CD4-positive, alpha-beta T cell (primary cell): Measurements from ENCODE around the gene CSRNP3. TPM values are rescaled to one million over a fixed set of nuclear protein-coding genes. Genes with fewer than 3 reads are reported as not detected.

ENCODE experiments used
- ATAC-seq: fragments of 200-7000 bp; cut with Tn5 transposase; one replicate; pipeline ENCODE4 v1.10.0; 2022; ENCODE audit warnings: mild to moderate bottlenecking; ENCODE audit not compliant: poor library complexity
- CTCF ChIA-PET: fragments of 350-600 bp; sonication (Branson Sonifier 250); formaldehyde crosslinking; loops from one replicate; lab custom pipeline; 2021; ENCODE audit warnings: antibody characterized with exemption, inconsistent platforms; lab: Charles Lee
- POLR2A ChIA-PET: fragments of 350-600 bp; sonication (Branson Sonifier 250); formaldehyde crosslinking; loops from one replicate; lab custom pipeline; 2021; ENCODE audit warnings: antibody characterized with exemption, inconsistent platforms; lab: Charles Lee
- DNase-seq, 14 experiments: peaks; one replicate each; pipeline ENCODE4 v3.0.0-alpha.2; 2013 to 2020; ENCODE audit warnings: mixed read lengths in 2 of 14
- H3K27ac ChIP-seq, 2 donors: one replicate each; pipeline versions ENCODE4 v1.5.1 to v1.7.0; 2013; ENCODE audit warnings: low read length in 2 of 2, low read depth in 1 of 2, mild to moderate bottlenecking in 1 of 2
- H3K27me3 ChIP-seq, 2 experiments: 1 replicate in 1 of 2; 2 replicates in 1 of 2; pipeline versions ENCODE4 v1.6.1 to v1.7.0; 2013; ENCODE audit warnings: low read length in 2 of 2, control low read depth in 1 of 2, mild to moderate bottlenecking in 1 of 2, moderate library complexity in 1 of 2; ENCODE audit not compliant: insufficient read depth in 2 of 2, control insufficient read depth in 1 of 2
- H3K36me3 ChIP-seq: one replicate; pipeline ENCODE4 v1.6.1; 2013; ENCODE audit warnings: low read length, control low read depth; ENCODE audit not compliant: insufficient read depth
- H3K4me1 ChIP-seq: one replicate; pipeline ENCODE4 v1.6.1; 2013; ENCODE audit warnings: low read length, control low read depth; ENCODE audit not compliant: insufficient read depth
- H3K4me3 ChIP-seq: one replicate; pipeline ENCODE4 v1.5.1; 2013; ENCODE audit warnings: mild to moderate bottlenecking, low read length, moderate library complexity
- H3K9me3 ChIP-seq, 2 experiments: 1 replicate in 1 of 2; 2 replicates in 1 of 2; pipeline versions ENCODE4 v1.6.1 to v1.7.0; 2013; ENCODE audit warnings: low read length in 2 of 2, mild to moderate bottlenecking in 2 of 2, control low read depth in 1 of 2, moderate library complexity in 1 of 2; ENCODE audit not compliant: control insufficient read depth in 1 of 2, insufficient read depth in 1 of 2
- H3K27ac Mint-ChIP-seq: one replicate; pipeline ENCODE4 v1.8.0; 2020; ENCODE audit warnings: mixed read lengths
- H3K27me3 Mint-ChIP-seq: one replicate; pipeline ENCODE4 v1.8.0; 2021; ENCODE audit warnings: mixed read lengths
- H3K36me3 Mint-ChIP-seq: one replicate; pipeline ENCODE4 v1.8.0; 2021; ENCODE audit warnings: low read depth, mixed read lengths
- H3K4me1 Mint-ChIP-seq: one replicate; pipeline ENCODE4 v1.8.0; 2021; ENCODE audit warnings: low read depth, mixed read lengths
- H3K4me3 Mint-ChIP-seq: one replicate; pipeline ENCODE4 v1.8.0; 2020; ENCODE audit warnings: mild to moderate bottlenecking, mixed read lengths
- H3K9me3 Mint-ChIP-seq: one replicate; pipeline ENCODE4 v1.8.0; 2020; ENCODE audit warnings: mixed read lengths
- CTCF ChIP-seq: fragments of 200-600 bp; IDR thresholded peaks from one replicate; pipeline ENCODE4 v1.8.0; 2022; ENCODE audit warnings: antibody characterized with exemption, mild to moderate bottlenecking
- intact Hi-C, 2 experiments: fragments of 100-400 bp; cut with DNase I in 1 of 2; cut with micrococcal nuclease in 1 of 2; formaldehyde crosslinking; loops; one replicate each; pipeline versions ENCODE4 v1.15.1 to v1.9.0; 2023 to 2025; cut with DNase I, micrococcal nuclease
- total RNA-seq, 174 experiments: library from RNA in 2 of 174; stranded (reverse) in 2 of 174; gene quantifications; one replicate each; pipeline ENCODE4 v1.2.3 and lab custom pipeline; 2021 to 2026

The CSRNP3 gene
- total RNA-seq, 2 experiments from 2014 or later = not detected

- TF ChIP-seq CTCF = no peak
- Mint-ChIP-seq H3K4me3 (no peak overlapping the region), H3K36me3 (no peaks in the 10 kb centered on the region), H3K9me3 (no peaks in the 10 kb centered on the region), H3K27me3 (no peaks in the 10 kb centered on the region), H3K27ac (no peak overlapping the region), H3K4me1 (no peaks in the 10 kb centered on the region)
- Histone ChIP-seq H3K27ac (no peak overlapping the region), H3K4me1 (no peaks in the 10 kb centered on the region), H3K9me3 (peaks cover 0 to 4% of the 10 kb centered on the region in 2 experiments), H3K27me3 (no peaks in the 10 kb centered on the region), H3K36me3 (no peaks in the 10 kb centered on the region), H3K4me3 (no peak overlapping the region)
- ATAC-seq (no peak), DNase-seq (no peak)
- ChIA-PET POLR2A (no interaction called here), CTCF (interaction anchor here (1.1 kb wide), 1 partner anchor 47 kb away, joined by 3 read pairs; no protein-coding TSS in a partner anchor)
- intact Hi-C loops = no loop called here
Observed at GRCh38 chr2:165651233-165651632, 181.7 kb downstream of the CSRNP3 start.

- ATAC-seq (no peak), DNase-seq (no peak)
- Mint-ChIP-seq H3K27ac (no peak overlapping the region), H3K9me3 (no peaks in the 10 kb centered on the region), H3K36me3 (no peaks in the 10 kb centered on the region), H3K4me3 (no peak overlapping the region), H3K27me3 (no peaks in the 10 kb centered on the region), H3K4me1 (no peaks in the 10 kb centered on the region)
- Histone ChIP-seq H3K4me1 (no peaks in the 10 kb centered on the region), H3K27me3 (no peaks in the 10 kb centered on the region), H3K9me3 (peaks cover 0 to 4% of the 10 kb centered on the region in 2 experiments), H3K27ac (no peak overlapping the region), H3K36me3 (no peaks in the 10 kb centered on the region), H3K4me3 (no peak overlapping the region)
- intact Hi-C loops = no loop called here
- no peak for TF ChIP-seq CTCF
- CTCF ChIA-PET = no interaction called here
- POLR2A ChIA-PET = no interaction called here
Observed at GRCh38 chr2:165655661-165656060, 186.2 kb downstream of the CSRNP3 start.

GRCh38 chr2:165660361-165660760, 190.9 kb downstream of the CSRNP3 start:
- H3K36me3 Mint-ChIP-seq = no peaks in the 10 kb centered on the region
- H3K27ac Mint-ChIP-seq = no peak overlapping the region
- no peaks in the 10 kb centered on the region for H3K4me1 Mint-ChIP-seq
- H3K9me3 Mint-ChIP-seq = no peaks in the 10 kb centered on the region
- no peak for DNase-seq
- no peak overlapping the region for H3K4me3 ChIP-seq
- CTCF ChIA-PET = no interaction called here
- no peaks in the 10 kb centered on the region for H3K27me3 Mint-ChIP-seq
- H3K27ac ChIP-seq = no peak overlapping the region
- POLR2A ChIA-PET = no interaction called here
- no peak for TF ChIP-seq CTCF
- no peak for ATAC-seq
- intact Hi-C loops = no loop called here
- peaks cover 0 to 3% of the 10 kb centered on the region in 2 experiments for H3K9me3 ChIP-seq
- no peaks in the 10 kb centered on the region for H3K27me3 ChIP-seq
- no peak overlapping the region for H3K4me3 Mint-ChIP-seq
- no peaks in the 10 kb centered on the region for H3K4me1 ChIP-seq
- H3K36me3 ChIP-seq = no peaks in the 10 kb centered on the region
